K562 (cell line): ENCODE data around the gene HSBP1L1. TPM values are rescaled to one million over a fixed set of nuclear protein-coding genes. Genes with fewer than 3 reads are reported as not detected.

ENCODE experiments used
- ATAC-seq: fragments of 200-7000 bp; cut with Tn5 transposase; 3 replicates; pipeline ENCODE4 v1.9.1; 2020; ENCODE audit warnings: moderate library complexity
- BruUV-seq: library from RNA; stranded (reverse); fragments of 400-500 nt; replicated peaks from 2 replicates; lab custom pipeline; 2021; lab: Mats Ljungman, UMichigan
- CTCF ChIA-PET: fragments of 300-600 bp; formaldehyde crosslinking; extraction: SDS; loops from one replicate; lab custom pipeline; 2021; ENCODE audit warnings: low intra/inter-chr PET ratio; lab: Yijun Ruan, JAX
- POLR2A ChIA-PET: fragments of 300-600, 350-650 bp; sonication (Branson Sonifier 250); formaldehyde crosslinking; extraction: SDS; loops from one replicate; lab custom pipeline; 2021; ENCODE audit warnings: antibody characterized with exemption, inconsistent platforms; lab: Yijun Ruan, JAX
- DNase-seq, 4 experiments: peaks; one replicate each; pipeline versions ENCODE4 v3.0.0 to v3.0.0-alpha.2; 2011 to 2018; ENCODE audit warnings: low spot score in 3 of 4, mixed read lengths in 3 of 4; ENCODE audit errors: extremely low read depth in 1 of 4
- FAIRE-seq: peaks from 2 replicates; lab custom pipeline; 2011; peaks lifted over from hg19 to GRCh38; lab: Jason Lieb, UNC
- H2AFZ ChIP-seq: 2 replicates; pipeline ENCODE4 v1.6.0; 2011; ENCODE audit warnings: low read depth, low read length, control low read depth, inconsistent platforms
- H3K27ac ChIP-seq: fragments of 200-600 bp; 3 replicates; pipeline ENCODE4 v1.8.0; 2011; ENCODE audit warnings: low read depth, mild to moderate bottlenecking, control low read depth, inconsistent platforms, low read length, moderate library complexity, mixed read lengths; ENCODE audit errors: extremely low read depth
- H3K27me3 ChIP-seq, 2 experiments: fragments of 300-600 bp in 1 of 2; 2 replicates in 1 of 2; 3 replicates in 1 of 2; pipeline versions ENCODE4 v1.6.0 to v1.8.0; 2011; ENCODE audit warnings: inconsistent platforms in 2 of 2, low read length in 2 of 2, mild to moderate bottlenecking in 1 of 2, mixed read lengths in 1 of 2, moderate library complexity in 1 of 2; ENCODE audit not compliant: control insufficient read depth in 2 of 2, insufficient read depth in 2 of 2
- H3K36me3 ChIP-seq: fragments of 300-600 bp; 3 replicates; pipeline ENCODE4 v1.8.0; 2011; ENCODE audit warnings: mild to moderate bottlenecking, low read length, inconsistent platforms; ENCODE audit not compliant: control insufficient read depth, insufficient read depth
- H3K4me1 ChIP-seq, 2 experiments: fragments of 200-600 bp in 1 of 2; replicated peaks in 1 of 2; 2 replicates in 1 of 2; 3 replicates in 1 of 2; pipeline versions ENCODE4 v1.5.1 to v1.8.0; 2011; ENCODE audit warnings: inconsistent platforms in 2 of 2, low read length in 2 of 2, mild to moderate bottlenecking in 1 of 2, mixed read lengths in 1 of 2, moderate library complexity in 1 of 2; ENCODE audit not compliant: control insufficient read depth in 2 of 2, insufficient read depth in 2 of 2
- H3K4me2 ChIP-seq: 2 replicates; pipeline ENCODE4 v1.6.1; 2011; ENCODE audit warnings: low read length, control low read depth, inconsistent platforms, mixed read lengths; ENCODE audit not compliant: insufficient read depth
- H3K4me3 ChIP-seq: fragments of 200-600 bp; sonication (generic), shearing (Covaris generic); 2 replicates; pipeline ENCODE4 v1.5.1; 2016; ENCODE audit warnings: control low read depth, inconsistent platforms
- H3K79me2 ChIP-seq: fragments of 200-600 bp; 3 replicates; pipeline ENCODE4 v1.8.0; 2011; ENCODE audit warnings: low read length, inconsistent platforms; ENCODE audit not compliant: control insufficient read depth, insufficient read depth
- H3K9ac ChIP-seq, 2 experiments: 2 replicates each; pipeline versions ENCODE4 v1.6.0 to v1.6.1; 2011; ENCODE audit warnings: low read depth in 2 of 2, low read length in 2 of 2, control low read depth in 1 of 2, inconsistent platforms in 1 of 2, mild to moderate bottlenecking in 1 of 2, mixed read lengths in 1 of 2; ENCODE audit not compliant: insufficient read depth in 1 of 2
- H3K9me1 ChIP-seq: one replicate; pipeline ENCODE4 v1.6.0; 2011; ENCODE audit warnings: inconsistent platforms, mild to moderate bottlenecking, low read length, moderate library complexity; ENCODE audit not compliant: control insufficient read depth, insufficient read depth
- H3K9me3 ChIP-seq: replicated peaks from 2 replicates; pipeline ENCODE4 v1.5.1; 2011; ENCODE audit warnings: low read depth, low read length, inconsistent platforms; ENCODE audit not compliant: control insufficient read depth, insufficient read depth
- H4K20me1 ChIP-seq: replicated peaks from 2 replicates; pipeline ENCODE4 v1.6.1; 2011; ENCODE audit warnings: low read length, inconsistent platforms, mixed read lengths; ENCODE audit not compliant: control insufficient read depth, insufficient read depth
- ATF7 ChIP-seq: fragments of 450-650 bp; IDR thresholded peaks from 2 replicates; pipeline ENCODE4 v1.7.1; 2014; ENCODE audit warnings: mild to moderate bottlenecking, moderate library complexity
- E2F3 ChIP-seq: fragments of 250-450 bp; sonication (Bioruptor Pico); IDR thresholded peaks from 2 replicates; pipeline ENCODE4 v1.4.0; 2020; ENCODE audit warnings: mild to moderate bottlenecking
- E2F6 ChIP-seq, 2 experiments: IDR thresholded peaks; 2 replicates each; pipeline ENCODE4 v1.6.1; 2011; ENCODE audit warnings: borderline replicate concordance in 1 of 2, control low read depth in 1 of 2, low read depth in 1 of 2, low read length in 1 of 2, mild to moderate bottlenecking in 1 of 2, mixed read lengths in 1 of 2, moderate library complexity in 1 of 2; ENCODE audit not compliant: insufficient read depth in 1 of 2, insufficient read length in 1 of 2, poor library complexity in 1 of 2, severe bottlenecking in 1 of 2; ENCODE audit errors: extremely low read depth in 1 of 2
- FOXK2 ChIP-seq, 2 experiments: fragments of 450-650 bp; IDR thresholded peaks in 1 of 2; conservative IDR thresholded peaks in 1 of 2; 2 replicates each; pipeline ENCODE4 v1.6.1; 2016; ENCODE audit warnings: low read depth in 2 of 2, mild to moderate bottlenecking in 1 of 2
- FOXO4 ChIP-seq: fragments of 450-650 bp; formaldehyde crosslinking; IDR thresholded peaks from 2 replicates; pipeline ENCODE4 v1.4.0; 2020; ENCODE audit warnings: mild to moderate bottlenecking, moderate library complexity
- JUNB ChIP-seq: fragments of 450-650 bp; formaldehyde crosslinking; conservative IDR thresholded peaks from 2 replicates; pipeline ENCODE4 v1.4.0; 2020; ENCODE audit warnings: mild to moderate bottlenecking
- L3MBTL2 ChIP-seq: fragments of 450-650 bp; IDR thresholded peaks from 2 replicates; pipeline ENCODE4 v1.6.1; 2016; ENCODE audit warnings: mild to moderate bottlenecking, moderate library complexity
- MEIS2 ChIP-seq: fragments of 450-650 bp; IDR thresholded peaks from 2 replicates; pipeline ENCODE4 v1.6.1; 2014; ENCODE audit warnings: mild to moderate bottlenecking; ENCODE audit not compliant: partially characterized antibody
- MTA2 ChIP-seq: fragments of 450-650 bp; IDR thresholded peaks from 2 replicates; pipeline ENCODE4 v1.6.1; 2016; ENCODE audit warnings: low read depth
- NRF1 ChIP-seq, 2 experiments: fragments of 450-650 bp; IDR thresholded peaks in 1 of 2; conservative IDR thresholded peaks in 1 of 2; 2 replicates each; pipeline ENCODE4 v1.6.1; 2014; ENCODE audit warnings: mild to moderate bottlenecking in 2 of 2
- PHF8 ChIP-seq: fragments of 200-600 bp; sonication (generic); IDR thresholded peaks from 2 replicates; pipeline ENCODE4 v1.6.1; 2012; ENCODE audit warnings: mixed run types, mild to moderate bottlenecking, inconsistent platforms, low read length, moderate library complexity, borderline replicate concordance
- PKNOX1 ChIP-seq: fragments of 450-650 bp; IDR thresholded peaks from 2 replicates; pipeline ENCODE4 v1.6.1; 2016
- POLR2G ChIP-seq: fragments of 200-400 bp; formaldehyde crosslinking; IDR thresholded peaks from 2 replicates; pipeline ENCODE4 v1.6.1; 2017; ENCODE audit warnings: low read depth, mild to moderate bottlenecking, antibody characterized with exemption, low read length, moderate library complexity
- RBM39 ChIP-seq: fragments of 200-400 bp; formaldehyde crosslinking; optimal IDR thresholded peaks from 2 replicates; pipeline ENCODE3; 2018; ENCODE audit warnings: low read depth, low read length
- RUNX1 ChIP-seq: sonication (generic); IDR thresholded peaks from 2 replicates; pipeline ENCODE4 v1.6.1; 2016; ENCODE audit warnings: antibody characterized with exemption, low read depth
- TRIM24 ChIP-seq, 2 experiments: fragments of 450-650 bp; IDR thresholded peaks; 2 replicates each; pipeline ENCODE4 v1.6.1; 2016
- ZBTB7A ChIP-seq: IDR thresholded peaks from 2 replicates; pipeline ENCODE4 v1.6.1; 2011; ENCODE audit warnings: low read depth, mild to moderate bottlenecking, low read length, moderate library complexity, borderline replicate concordance; ENCODE audit not compliant: control insufficient read depth
- ZNF263 ChIP-seq: sonication (generic); formaldehyde crosslinking; IDR thresholded peaks from 2 replicates; pipeline ENCODE4 v1.8.0; 2022; ENCODE audit warnings: mild to moderate bottlenecking, missing genetic modification reagents, borderline replicate concordance
- ZNF780A ChIP-seq: fragments of 250-450 bp; sonication (Bioruptor Pico); IDR thresholded peaks from 2 replicates; pipeline ENCODE4 v1.5.0; 2021; ENCODE audit warnings: mild to moderate bottlenecking
- WGBS: fragments of 100-300 bp; shearing (Covaris generic); methylation state at CpG from one replicate; pipeline ENCODE4 v1.1.6; 2016; ENCODE audit warnings: low coverage, mixed read lengths; ENCODE audit not compliant: insufficient coverage; ENCODE audit errors: missing lambda C conversion rate; 5-methylcytosine and 5-hydroxymethylcytosine counted together
- in situ Hi-C: fragments of 300-500 bp; cut with MboI; formaldehyde crosslinking; loops from 4 replicates; pipeline ENCODE4 v1.15.0; 2018; ENCODE audit warnings: inconsistent platforms, mixed read lengths
- intact Hi-C: fragments of 100-400 bp; cut with micrococcal nuclease; formaldehyde crosslinking; loops from 2 replicates; pipeline ENCODE4 v1.14.2; 2022
- polyA plus RNA-seq, 8 experiments: library from polyadenylated mRNA; depleted of rRNA in 4 of 8; stranded (reverse) in 5 of 8; unstranded in 3 of 8; fragments of >200 nt; fragmentation: Nextera tagmentation in 2 of 8; fragmentation: Illumina TruSeq in 1 of 8; extraction: Ambion mirVana in 2 of 8; extraction: Trizol in 1 of 8; gene quantifications; 2 replicates each; pipeline versions ENCODE4 v1.2.1 to v1.2.3, GENCODE V29; 2011 to 2014; ENCODE audit warnings: inconsistent platforms in 1 of 8, missing spikeins in 1 of 8
- total RNA-seq, 7 experiments: library from RNA; depleted of rRNA in 6 of 7; stranded (reverse); fragments of >200 nt in 6 of 7; fragmentation: Illumina TruSeq in 2 of 7; extraction: Trizol in 2 of 7; gene quantifications; 2 replicates each; pipeline versions ENCODE4 v1.2.1 to v1.2.3, GENCODE V29; 2011 to 2021; ENCODE audit warnings: low replicate concordance in 1 of 7

The HSBP1L1 gene
- total and polyA plus RNA-seq, 9 of the 15 experiments (the other 6 are each of a cell fraction or from before 2014, with no cell fraction given): 0.24 to 0.36 TPM; not detected in 7

GRCh38 chr18:79961527-79962291, 2.7 kb upstream of the HSBP1L1 start:
- Histone ChIP-seq H4K20me1 (no peaks in the 10 kb centered on the region), H3K4me2 (peak overlapping the region; percentile 27; the same call in 1 of the 2 replicates), H3K79me2 (no peaks in the 10 kb centered on the region), H3K4me1 (peaks cover 15 to 29% of the 10 kb centered on the region in 2 experiments; a peak in 4 of 5 replicates), H3K27ac (no peak overlapping the region), H3K9ac (peak overlapping the region in 1 of 2 experiments; percentile 70; a peak in 3 of 4 replicates), H3K9me3 (no peaks in the 10 kb centered on the region), H2AFZ (peak overlapping the region; percentile 72), H3K9me1 (no peaks in the 10 kb centered on the region), H3K36me3 (no peaks in the 10 kb centered on the region), H3K4me3 (no peak overlapping the region), H3K27me3 (no peaks in the 10 kb centered on the region)
- BruUV-seq: no TSS peak
- ATAC-seq (peak; percentile 96), DNase-seq (peak; percentile 61 to 69 (median 68)), FAIRE-seq (peak; percentile 74)
- 37% methylated on average over 17 of the region's 29 CpGs for WGBS
- ChIA-PET POLR2A (interaction anchor here (0.5 to 1.2 kb wide), 7 partner anchors 8 to 1287 kb away, joined by 3 to 4 read pairs (median 3); no protein-coding TSS in a partner anchor), CTCF (no interaction called here)
- in situ Hi-C loops (no loop called here), intact Hi-C loops (no loop called here)
- no peak for TF ChIP-seq ATF7
- TF ChIP-seq TRIM24 (IDR thresholded peaks at IDR 0.05): no peak
- peak; percentile 62 for TF ChIP-seq ZNF263 (CRISPR knock-in tag)
- TF ChIP-seq RUNX1: no peak
- TF ChIP-seq MEIS2: peak; percentile 77
- no peak for TF ChIP-seq JUNB (CRISPR knock-in tag)
- no peak for TF ChIP-seq E2F3 (CRISPR knock-in tag)
- TF ChIP-seq L3MBTL2: peak; percentile 19; the same call in 1 of the 2 replicates
- peak; percentile 29; the same call in 1 of the 2 replicates for TF ChIP-seq ZBTB7A
- TF ChIP-seq PHF8: no peak
- TF ChIP-seq ZNF780A (CRISPR knock-in tag): no peak
- TF ChIP-seq E2F6 (IDR thresholded peaks at IDR 0.05; ENCODE audit: borderline replicate concordance in 1 of 2, extremely low read depth in 1 of 2, insufficient read depth in 1 of 2, insufficient read length in 1 of 2, low read depth in 1 of 2, low read length in 1 of 2, poor library complexity in 1 of 2, severe bottlenecking in 1 of 2): peak in 1 of 2 experiments; percentile 12
- no peak for TF ChIP-seq POLR2G
- no peak for TF ChIP-seq FOXK2 (conservative IDR thresholded peaks at IDR 0.05 in 1 of 2, IDR thresholded peaks at IDR 0.05 in 1 of 2; ENCODE audit: low read depth in 2 of 2)
- no peak for TF ChIP-seq MTA2
- peak; percentile 47 for TF ChIP-seq PKNOX1
- TF ChIP-seq NRF1 (conservative IDR thresholded peaks at IDR 0.05 in 1 of 2, IDR thresholded peaks at IDR 0.05 in 1 of 2): peak; percentile 14 to 29; a peak in 1 of 4 replicates
- TF ChIP-seq FOXO4 (CRISPR knock-in tag): no peak
- no peak for TF ChIP-seq RBM39
